Measurements from ENCODE around the gene TRPM5. TPM values are rescaled to one million over a fixed set of nuclear protein-coding genes. Genes with fewer than 3 reads are reported as not detected.
A peak's percentile ranks its signal among the peaks of the same experiment; 100 is the strongest.

Gene TRPM5
- total RNA-seq, 4 donors from 2014 or later, result not detected

GRCh38 chr11:2422461-2423156 is 21.7 kb downstream of the TRPM5 start:
- in situ Hi-C loops (cut with MboI; ENCODE audit: low sequenced_read_pairs in 4 of 4), result loop anchor here (10.0 to 25.0 kb wide), 6 partner anchors 108 to 472 kb away; no protein-coding TSS in a partner anchor
- no peak for DNase-seq
- H3K27me3 ChIP-seq, result no peaks in the 10 kb centered on the region

GRCh38 chr11:2421996-2422395 is 22.3 kb downstream of the TRPM5 start:
- no peak overlapping the region for H3K27ac ChIP-seq
- H3K4me1 ChIP-seq, result no peaks in the 10 kb centered on the region
- H3K9me3 ChIP-seq, result no peaks in the 10 kb centered on the region
- no peaks in the 10 kb centered on the region for H3K36me3 ChIP-seq
- in situ Hi-C loops (cut with MboI; ENCODE audit: low sequenced_read_pairs in 4 of 4) (loop anchor here (10.0 to 25.0 kb wide), 6 partner anchors 107 to 473 kb away; no protein-coding TSS in a partner anchor), intact Hi-C loops (cut with DNase I; ENCODE audit: low total_unique reads) (no loop called here)
- TF ChIP-seq, protein P1, sequence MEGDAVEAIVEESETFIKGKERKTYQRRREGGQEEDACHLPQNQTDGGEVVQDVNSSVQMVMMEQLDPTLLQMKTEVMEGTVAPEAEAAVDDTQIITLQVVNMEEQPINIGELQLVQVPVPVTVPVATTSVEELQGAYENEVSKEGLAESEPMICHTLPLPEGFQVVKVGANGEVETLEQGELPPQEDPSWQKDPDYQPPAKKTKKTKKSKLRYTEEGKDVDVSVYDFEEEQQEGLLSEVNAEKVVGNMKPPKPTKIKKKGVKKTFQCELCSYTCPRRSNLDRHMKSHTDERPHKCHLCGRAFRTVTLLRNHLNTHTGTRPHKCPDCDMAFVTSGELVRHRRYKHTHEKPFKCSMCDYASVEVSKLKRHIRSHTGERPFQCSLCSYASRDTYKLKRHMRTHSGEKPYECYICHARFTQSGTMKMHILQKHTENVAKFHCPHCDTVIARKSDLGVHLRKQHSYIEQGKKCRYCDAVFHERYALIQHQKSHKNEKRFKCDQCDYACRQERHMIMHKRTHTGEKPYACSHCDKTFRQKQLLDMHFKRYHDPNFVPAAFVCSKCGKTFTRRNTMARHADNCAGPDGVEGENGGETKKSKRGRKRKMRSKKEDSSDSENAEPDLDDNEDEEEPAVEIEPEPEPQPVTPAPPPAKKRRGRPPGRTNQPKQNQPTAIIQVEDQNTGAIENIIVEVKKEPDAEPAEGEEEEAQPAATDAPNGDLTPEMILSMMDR (IDR thresholded peaks at IDR 0.05 in 4 of 5, conservative IDR thresholded peaks at IDR 0.05 in 1 of 5), result no peak
- no peak for TF ChIP-seq POLR2A (IDR thresholded peaks at IDR 0.05)
- ATAC-seq, result no peak
- no peak for DNase-seq
- H3K4me3 ChIP-seq, result no peak overlapping the region
- H3K27me3 ChIP-seq, result no peaks in the 10 kb centered on the region

More at GRCh38 chr11:2422461-2423156, 21.7 kb downstream of the TRPM5 start:
- Histone ChIP-seq H3K36me3 (no peaks in the 10 kb centered on the region), H3K9me3 (no peaks in the 10 kb centered on the region), H3K27ac (no peak overlapping the region), H3K4me3 (no peak overlapping the region), H3K4me1 (no peaks in the 10 kb centered on the region)
- ATAC-seq, result no peak
- intact Hi-C loops (cut with DNase I; ENCODE audit: low total_unique reads), result no loop called here
- TF ChIP-seq POLR2A (IDR thresholded peaks at IDR 0.05), result no peak
- TF ChIP-seq, protein P1 (IDR thresholded peaks at IDR 0.05 in 4 of 5, conservative IDR thresholded peaks at IDR 0.05 in 1 of 5), result no peak

DNA sequence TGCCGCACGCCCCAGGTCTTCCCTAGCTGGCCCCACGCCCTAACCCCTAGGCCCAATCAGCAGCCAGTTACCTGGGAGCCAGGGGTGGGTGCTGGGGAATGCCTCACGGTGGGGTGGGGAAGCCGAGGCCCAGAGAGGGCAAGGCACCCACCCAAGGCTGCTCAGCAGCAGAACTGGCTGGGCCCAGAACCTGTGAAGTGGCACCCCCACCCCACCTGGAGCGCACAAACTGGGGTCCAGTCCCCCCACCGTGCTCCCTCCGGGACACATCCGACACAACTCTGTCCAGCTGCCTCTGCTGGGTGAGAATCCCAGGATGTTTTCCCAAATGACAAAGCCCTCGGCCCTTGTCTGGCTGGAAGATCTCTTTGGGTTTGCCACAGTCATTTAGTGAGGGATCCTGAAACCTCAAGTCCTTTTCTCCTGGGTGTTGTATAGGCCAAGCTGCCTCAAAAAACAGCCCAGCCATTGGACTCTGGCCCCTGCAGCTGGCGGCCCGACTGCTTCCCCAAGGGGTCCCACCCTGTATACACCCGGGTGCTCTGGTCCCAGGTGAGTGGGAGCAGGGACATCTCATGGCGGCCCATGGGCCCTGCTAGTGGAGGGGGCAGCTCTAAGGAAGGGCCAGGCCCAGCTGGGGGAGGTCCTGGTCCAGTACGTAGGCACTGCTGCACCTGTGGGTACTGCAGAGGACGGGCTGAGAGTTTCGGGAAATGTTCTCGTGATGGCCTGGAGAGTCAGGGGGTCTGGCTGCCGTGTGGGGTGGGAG is 22.9 kb downstream of the TRPM5 start:
- no peak for ATAC-seq
- Histone ChIP-seq H3K27ac (no peak overlapping the region), H3K4me1 (no peaks in the 10 kb centered on the region), H3K27me3 (no peaks in the 10 kb centered on the region), H3K9me3 (no peaks in the 10 kb centered on the region), H3K4me3 (no peak overlapping the region), H3K36me3 (no peaks in the 10 kb centered on the region)
- DNase-seq, result no peak
- intact Hi-C loops (cut with DNase I; ENCODE audit: low total_unique reads) (no loop called here), in situ Hi-C loops (cut with MboI; ENCODE audit: low sequenced_read_pairs in 4 of 4) (loop anchor here (10.0 to 25.0 kb wide), 6 partner anchors 107 to 473 kb away; no protein-coding TSS in a partner anchor)
- no peak for TF ChIP-seq POLR2A (IDR thresholded peaks at IDR 0.05)
- TF ChIP-seq, protein P1 (IDR thresholded peaks at IDR 0.05 in 4 of 5, conservative IDR thresholded peaks at IDR 0.05 in 1 of 5), result no peak

GRCh38 chr11:2420502-2421225 is 23.6 kb downstream of the TRPM5 start:
- H3K27ac ChIP-seq, result no peak overlapping the region
- TF ChIP-seq, protein P1 (IDR thresholded peaks at IDR 0.05 in 4 of 5, conservative IDR thresholded peaks at IDR 0.05 in 1 of 5), result peak; percentile 87 to 97 (median 94)
- no peak for TF ChIP-seq POLR2A (IDR thresholded peaks at IDR 0.05)
- peak overlapping the region in 1 of 4 donors; percentile 41 for H3K4me3 ChIP-seq
- no peaks in the 10 kb centered on the region for H3K4me1 ChIP-seq
- H3K36me3 ChIP-seq, result no peaks in the 10 kb centered on the region
- in situ Hi-C loops (cut with MboI; ENCODE audit: low sequenced_read_pairs in 4 of 4), result loop anchor here (10.0 to 25.0 kb wide), 6 partner anchors 106 to 474 kb away; no protein-coding TSS in a partner anchor
- no peaks in the 10 kb centered on the region for H3K27me3 ChIP-seq
- intact Hi-C loops (cut with DNase I; ENCODE audit: low total_unique reads), result loop anchor here (1.0 kb wide), 2 partner anchors 115 to 223 kb away; no protein-coding TSS in a partner anchor
- ATAC-seq, result peak; percentile 78 to 93
- DNase-seq, result peak; percentile 29 to 45
- H3K9me3 ChIP-seq, result no peaks in the 10 kb centered on the region

Data from gastrocnemius medialis (tissue), 4 donors.